ENCODE results near the gene SLA2.

DNA sequence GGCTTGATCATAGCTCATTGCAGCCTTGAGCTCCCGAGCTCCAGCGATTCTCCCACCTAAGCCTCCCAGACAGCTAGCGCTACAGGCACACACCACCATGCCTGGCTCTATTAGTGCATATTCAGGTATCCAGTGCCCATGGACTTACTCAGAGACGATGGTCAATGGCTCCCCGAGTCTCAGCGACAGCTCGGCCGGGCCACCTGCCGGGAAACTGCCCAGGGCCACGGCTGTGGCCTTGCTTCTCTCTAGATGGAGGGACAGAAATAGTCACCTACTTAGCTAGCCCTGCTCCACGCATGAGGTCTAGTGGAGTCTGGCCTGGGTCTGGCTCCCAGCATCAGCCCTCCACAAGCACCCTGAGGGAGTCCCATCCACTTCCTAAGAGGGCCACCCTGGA is 11.7 kb downstream of the SLA2 start:
- TF ChIP-seq, protein P1, sequence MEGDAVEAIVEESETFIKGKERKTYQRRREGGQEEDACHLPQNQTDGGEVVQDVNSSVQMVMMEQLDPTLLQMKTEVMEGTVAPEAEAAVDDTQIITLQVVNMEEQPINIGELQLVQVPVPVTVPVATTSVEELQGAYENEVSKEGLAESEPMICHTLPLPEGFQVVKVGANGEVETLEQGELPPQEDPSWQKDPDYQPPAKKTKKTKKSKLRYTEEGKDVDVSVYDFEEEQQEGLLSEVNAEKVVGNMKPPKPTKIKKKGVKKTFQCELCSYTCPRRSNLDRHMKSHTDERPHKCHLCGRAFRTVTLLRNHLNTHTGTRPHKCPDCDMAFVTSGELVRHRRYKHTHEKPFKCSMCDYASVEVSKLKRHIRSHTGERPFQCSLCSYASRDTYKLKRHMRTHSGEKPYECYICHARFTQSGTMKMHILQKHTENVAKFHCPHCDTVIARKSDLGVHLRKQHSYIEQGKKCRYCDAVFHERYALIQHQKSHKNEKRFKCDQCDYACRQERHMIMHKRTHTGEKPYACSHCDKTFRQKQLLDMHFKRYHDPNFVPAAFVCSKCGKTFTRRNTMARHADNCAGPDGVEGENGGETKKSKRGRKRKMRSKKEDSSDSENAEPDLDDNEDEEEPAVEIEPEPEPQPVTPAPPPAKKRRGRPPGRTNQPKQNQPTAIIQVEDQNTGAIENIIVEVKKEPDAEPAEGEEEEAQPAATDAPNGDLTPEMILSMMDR (conservative IDR thresholded peaks at IDR 0.05) = no peak
- TF ChIP-seq EZH2 (IDR thresholded peaks at IDR 0.05; ENCODE audit: low read depth) = no peak

All from PC-9 (cell line).